PFSK-1 (cell line): ENCODE measurements around the gene EYA2.

Experiments used
- FOXP2 ChIP-seq: optimal IDR thresholded peaks from 2 replicates; pipeline ENCODE3; 2011; ENCODE audit warnings: borderline replicate concordance, control low read depth, inconsistent platforms; ENCODE audit not compliant: insufficient read depth; ENCODE audit errors: extremely low read length, extremely low read depth
- POLR2AphosphoS5 ChIP-seq: IDR thresholded peaks from 2 replicates; pipeline ENCODE4 v1.6.1; 2012; ENCODE audit warnings: low read depth, mild to moderate bottlenecking, control low read depth, low read length, moderate library complexity
- REST ChIP-seq, 2 experiments: IDR thresholded peaks; 2 replicates each; pipeline versions ENCODE4 v1.6.1 to v1.8.0; 2011 to 2012; ENCODE audit warnings: low read depth in 2 of 2, low read length in 2 of 2, control low read depth in 1 of 2, inconsistent platforms in 1 of 2, mild to moderate bottlenecking in 1 of 2, moderate library complexity in 1 of 2; ENCODE audit not compliant: insufficient read depth in 1 of 2
- SIN3A ChIP-seq: IDR thresholded peaks from 2 replicates; pipeline ENCODE4 v1.6.1; 2012; ENCODE audit warnings: mild to moderate bottlenecking, low read length, moderate library complexity, borderline replicate concordance; ENCODE audit not compliant: insufficient read depth
- TAF1 ChIP-seq: IDR thresholded peaks from 2 replicates; pipeline ENCODE4 v1.6.1; 2012; ENCODE audit warnings: low read length, control low read depth, borderline replicate concordance; ENCODE audit not compliant: insufficient read depth

- no peak for TF ChIP-seq POLR2AphosphoS5
- no peak for TF ChIP-seq TAF1
- TF ChIP-seq REST (IDR thresholded peaks at IDR 0.05; ENCODE audit: insufficient read depth in 1 of 2, low read depth in 2 of 2, low read length in 2 of 2) = no peak
- TF ChIP-seq SIN3A = no peak
- no peak for TF ChIP-seq FOXP2
These were observed 140.5 kb downstream of the EYA2 start for GRCh38 chr20:47035026-47035590.
